ENCODE results near the gene RPS19BP1. TPM values are rescaled to one million over a fixed set of nuclear protein-coding genes. Genes with fewer than 3 reads are reported as not detected.

The RPS19BP1 gene
- total RNA-seq, 4 donors from 2014 or later, result 93.4 to 157 (median 121) TPM

DNA sequence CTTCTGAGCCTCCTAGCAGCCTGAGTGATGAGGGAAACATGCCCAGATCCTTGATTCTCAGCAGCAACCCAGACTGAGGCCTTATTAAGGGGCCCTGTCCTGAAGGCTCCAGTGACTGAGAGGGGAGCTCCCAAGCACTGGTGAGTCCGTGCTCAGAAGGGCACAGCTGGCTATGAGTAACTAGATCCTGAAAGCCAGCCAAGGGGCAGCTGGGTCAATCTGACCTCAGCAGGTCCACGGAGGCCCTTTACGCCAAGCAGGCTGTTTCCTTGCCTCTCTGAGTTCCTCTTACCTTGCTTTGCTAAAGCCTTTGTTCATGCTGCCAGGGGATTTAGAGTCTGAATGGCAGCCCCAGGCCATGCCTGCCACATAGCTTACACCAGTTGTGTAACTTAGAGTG, 49.8 kb downstream of the RPS19BP1 start:
- intact Hi-C loops (cut with DNase I; ENCODE audit: low total_unique reads), result no loop called here
- 59 to 79% methylated on average over 3 of the region's 3 CpGs for WGBS, 2 donors
- no peak for DNase-seq (ENCODE audit: low spot score in 2 of 2)
- no peak overlapping the region for H3K4me3 ChIP-seq (ENCODE audit: low read depth, poor library complexity, severe bottlenecking)
- TF ChIP-seq CTCF (IDR thresholded peaks at IDR 0.05) (no peak), POLR2A (IDR thresholded peaks at IDR 0.05) (no peak)

GRCh38 chr22:39481595-39481994, 51.0 kb downstream of the RPS19BP1 start:
- TF ChIP-seq CTCF (IDR thresholded peaks at IDR 0.05), result no peak
- TF ChIP-seq POLR2A (IDR thresholded peaks at IDR 0.05), result no peak
- 91 to 94% methylated on average over 5 of the region's 5 CpGs for WGBS, 2 donors
- H3K4me3 ChIP-seq (ENCODE audit: low read depth, poor library complexity, severe bottlenecking), result no peak overlapping the region
- intact Hi-C loops (cut with DNase I; ENCODE audit: low total_unique reads), result no loop called here
- no peak for DNase-seq (ENCODE audit: low spot score in 2 of 2)

DNA sequence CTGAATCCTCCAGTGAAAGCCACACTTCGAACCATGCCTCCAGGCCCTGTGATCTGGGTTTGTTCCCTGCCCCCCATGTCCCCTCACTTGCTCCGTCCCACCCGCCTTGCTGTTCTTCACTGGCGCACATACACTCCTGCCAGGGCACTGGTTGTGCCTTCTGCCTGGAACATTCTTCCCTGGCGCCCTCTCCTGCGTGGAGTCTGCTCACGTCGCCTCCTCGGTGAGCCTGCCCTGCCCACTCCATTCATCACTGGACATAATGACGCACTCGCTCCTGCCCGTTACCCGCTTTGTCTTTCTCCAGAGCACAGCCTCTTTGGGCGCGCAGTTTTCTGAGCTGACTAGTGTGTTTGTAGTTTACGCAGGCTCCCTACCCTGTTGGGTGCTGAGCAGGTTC, 51.5 kb downstream of the RPS19BP1 start:
- 89 to 93% methylated on average over 16 of the region's 16 CpGs for WGBS, 2 donors
- DNase-seq (ENCODE audit: low spot score in 2 of 2), result no peak
- no peak for TF ChIP-seq POLR2A (IDR thresholded peaks at IDR 0.05)
- TF ChIP-seq CTCF (IDR thresholded peaks at IDR 0.05), result no peak
- H3K4me3 ChIP-seq (ENCODE audit: low read depth, poor library complexity, severe bottlenecking), result no peak overlapping the region
- intact Hi-C loops (cut with DNase I; ENCODE audit: low total_unique reads), result no loop called here

DNA sequence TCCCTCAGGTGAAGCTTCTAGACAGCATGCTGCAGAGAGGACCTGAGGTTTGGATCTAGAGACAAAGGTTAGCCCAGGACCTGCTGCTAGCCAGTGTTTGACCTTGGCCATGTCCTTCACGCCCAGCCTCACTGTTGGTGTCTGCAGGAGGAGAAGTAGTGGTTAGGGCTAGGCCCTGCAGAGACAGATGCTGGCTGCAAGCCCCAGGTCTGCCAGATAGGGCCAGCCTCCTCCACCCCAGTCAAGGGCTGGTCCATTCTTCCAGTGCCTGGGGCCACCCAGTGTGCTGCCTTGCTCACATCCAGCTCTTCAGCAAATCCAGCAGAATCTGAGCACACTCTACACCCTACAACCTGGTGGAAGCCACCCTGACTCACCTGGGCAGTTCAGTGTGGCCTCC, 52.0 kb downstream of the RPS19BP1 start:
- H3K4me3 ChIP-seq (ENCODE audit: low read depth, poor library complexity, severe bottlenecking), result no peak overlapping the region
- WGBS, 2 donors, result 67 to 100% methylated on average over 1 of the region's 1 CpG
- TF ChIP-seq POLR2A (IDR thresholded peaks at IDR 0.05) (no peak), CTCF (IDR thresholded peaks at IDR 0.05) (no peak)
- DNase-seq (ENCODE audit: low spot score in 2 of 2), result no peak
- intact Hi-C loops (cut with DNase I; ENCODE audit: low total_unique reads), result no loop called here

- intact Hi-C loops (cut with DNase I; ENCODE audit: low total_unique reads), result no loop called here
- DNase-seq (ENCODE audit: low spot score in 2 of 2), result no peak
- 71 to 78% methylated on average over 3 of the region's 3 CpGs for WGBS, 2 donors
- H3K4me3 ChIP-seq (ENCODE audit: low read depth, poor library complexity, severe bottlenecking), result no peak overlapping the region
- no peak for TF ChIP-seq POLR2A (IDR thresholded peaks at IDR 0.05)
- no peak for TF ChIP-seq CTCF (IDR thresholded peaks at IDR 0.05)
Observed at GRCh38 chr22:39479254-39479653, 53.3 kb downstream of the RPS19BP1 start.

Other genes with a start within 250 kb of the RPS19BP1 start
- 1,000 to 10,000 TPM; 2,414 to 3,362 (median 2,993) TPM for gene RPL3, start 213.1 kb downstream of the RPS19BP1 start, total RNA-seq
- gene SYNGR1, start 182.8 kb downstream of the RPS19BP1 start, total RNA-seq, result 10 to 100 TPM; 25.5 to 51.3 (median 38.9) TPM
- 10 to 100 TPM; 24.1 to 35.9 (median 29.8) TPM for gene TAB1, start 133.0 kb downstream of the RPS19BP1 start, total RNA-seq
- 1 to 10 TPM; 1.2 to 5.5 (median 3.2) TPM for gene MGAT3, start 75.7 kb downstream of the RPS19BP1 start, total RNA-seq
- 10 to 100 TPM; 12.8 to 27.1 (median 20.2) TPM for gene MIEF1, start 30.5 kb downstream of the RPS19BP1 start, total RNA-seq
- 100 to 1,000 TPM; 214 to 336 (median 309) TPM for gene ATF4, start 12.2 kb downstream of the RPS19BP1 start, total RNA-seq
- gene CACNA1I, start 38.0 kb upstream of the RPS19BP1 start, total RNA-seq, result under 1 TPM; 0.13 to 0.27 (median 0.21) TPM